ENCODE measurements around the gene WDR76. TPM values are rescaled to one million over a fixed set of nuclear protein-coding genes. Genes with fewer than 3 reads are reported as not detected.
A peak's percentile ranks its signal among the peaks of the same experiment; 100 is the strongest.

The WDR76 gene
- polyA plus RNA-seq, 2 of the 4 experiments (the other 2 are of a cell fraction): 12.1 to 17.5 TPM

- Histone ChIP-seq H3K4me3 (no peak overlapping the region), H3K27ac (no peak overlapping the region), H3K4me1 (no peaks in the 10 kb centered on the region), H3K4me2 (no peak overlapping the region), H3K9me3 (no peaks in the 10 kb centered on the region)
- DNase-seq (ENCODE audit: low read depth in 1 of 2, low spot score in 1 of 2): no peak
- TF ChIP-seq SMC3 (IDR thresholded peaks at IDR 0.05): 0 out of 3 replicates have a peak, but pooled peaks have one; percentile 12
- peak; percentile 40; the same call in 2 of the 3 replicates for TF ChIP-seq CTCF (IDR thresholded peaks at IDR 0.05)
- TF ChIP-seq JUN (IDR thresholded peaks at IDR 0.05): no peak
- TF ChIP-seq RAD21 (conservative IDR thresholded peaks at IDR 0.05 in 1 of 2, IDR thresholded peaks at IDR 0.05 in 1 of 2): 0 out of 5 replicates have a peak, but pooled peaks of 1 of the 2 experiments have one; percentile 12
- WGBS (ENCODE audit: missing lambda C conversion rate): 85% methylated on average over 7 of the region's 7 CpGs
- peak in 1 of 2 experiments; percentile 69; a peak in 3 of 6 replicates for ATAC-seq
- no peak for FAIRE-seq
- POLR2A ChIA-PET: no interaction called here
- CTCF ChIA-PET: interaction anchor here (0.6 to 2.6 kb wide), 17 partner anchors 8 to 349 kb away, joined by 3 to 11 read pairs (median 4); no protein-coding TSS in a partner anchor
Measured at GRCh38 chr15:43881944-43882343, 55.1 kb downstream of the WDR76 start.

- 92% methylated on average over 3 of the region's 3 CpGs for WGBS (ENCODE audit: missing lambda C conversion rate)
- CTCF ChIA-PET: interaction anchor here (1.0 to 2.5 kb wide), 4 partner anchors 10 to 20 kb away, joined by 4 to 6 read pairs (median 5); no protein-coding TSS in a partner anchor
- no peak for DNase-seq (ENCODE audit: low read depth in 1 of 2, low spot score in 1 of 2)
- POLR2A ChIA-PET: no interaction called here
- Histone ChIP-seq H3K4me1 (no peaks in the 10 kb centered on the region), H3K4me2 (no peak overlapping the region), H3K4me3 (no peak overlapping the region), H3K9me3 (no peaks in the 10 kb centered on the region), H3K27ac (no peak overlapping the region)
- FAIRE-seq: no peak
- no peak for ATAC-seq
- TF ChIP-seq EHMT2 (IDR thresholded peaks at IDR 0.05; ENCODE audit: low read depth): no peak
Measured at GRCh38 chr15:43883571-43883970, 56.8 kb downstream of the WDR76 start.

GRCh38 chr15:43886558-43886957 is 59.8 kb downstream of the WDR76 start:
- no peak overlapping the region for H3K27ac ChIP-seq
- no peaks in the 10 kb centered on the region for H3K4me1 ChIP-seq
- no peaks in the 10 kb centered on the region for H3K9me3 ChIP-seq
- WGBS (ENCODE audit: missing lambda C conversion rate): no CpG with 5 or more reads among the region's 4 CpGs
- CTCF ChIA-PET: interaction anchor here (0.9 to 1.6 kb wide), 3 partner anchors 14 to 615 kb away, joined by 3 to 7 read pairs (median 4); no protein-coding TSS in a partner anchor
- H3K4me2 ChIP-seq: no peak overlapping the region
- TF ChIP-seq MYC (IDR thresholded peaks at IDR 0.05; ENCODE audit: borderline replicate concordance, low read length) (no peak), USF2 (IDR thresholded peaks at IDR 0.05) (no peak), CTCF (IDR thresholded peaks at IDR 0.05) (no peak), HES2 (IDR thresholded peaks at IDR 0.05) (no peak), ZNF302 (CRISPR knock-in tag; IDR thresholded peaks at IDR 0.05) (no peak), MAFK (IDR thresholded peaks at IDR 0.05; ENCODE audit: partially characterized antibody) (no peak), RARB (CRISPR knock-in tag; IDR thresholded peaks at IDR 0.05) (no peak), KDM1A (IDR thresholded peaks at IDR 0.05; ENCODE audit: low read depth) (no peak), EP300 (IDR thresholded peaks at IDR 0.05) (no peak), HDAC2 (IDR thresholded peaks at IDR 0.05) (no peak), EHF (CRISPR knock-in tag; IDR thresholded peaks at IDR 0.05) (no peak), E2F6 (IDR thresholded peaks at IDR 0.05; ENCODE audit: borderline replicate concordance, low read depth) (no peak), ZFP36 (IDR thresholded peaks at IDR 0.05; ENCODE audit: borderline replicate concordance, partially characterized antibody) (no peak), NR3C1 (IDR thresholded peaks at IDR 0.05) (no peak)
- ATAC-seq: no peak
- no peak for FAIRE-seq
- no peak for DNase-seq (ENCODE audit: low read depth in 1 of 2, low spot score in 1 of 2)
- POLR2A ChIA-PET: no interaction called here
- no peak overlapping the region for H3K4me3 ChIP-seq

All from A549 (cell line).